NK-92 (cell line): ENCODE results near the gene NOVA1.

Source experiments
- DNase-seq: peaks from one replicate; lab custom pipeline; 2025; ENCODE audit not compliant: unreplicated experiment; lab: John Stamatoyannopoulos, UW

The NOVA1 gene

GRCh38 chr14:26463136-26463535 lies 134.7 kb downstream of the NOVA1 start:
- DNase-seq: no peak

- no peak for DNase-seq
These were observed 143.7 kb downstream of the NOVA1 start for GRCh38 chr14:26454105-26454504.

GRCh38 chr14:26448181-26448855 lies 149.5 kb downstream of the NOVA1 start:
- DNase-seq: no peak

- DNase-seq: no peak
These were observed 153.0 kb downstream of the NOVA1 start for GRCh38 chr14:26444822-26445221.

- DNase-seq: no peak
These were observed 154.2 kb downstream of the NOVA1 start for GRCh38 chr14:26443654-26444053.

GRCh38 chr14:26429205-26429604 lies 168.6 kb downstream of the NOVA1 start:
- DNase-seq: no peak

GRCh38 chr14:26427097-26427496 lies 170.7 kb downstream of the NOVA1 start:
- no peak for DNase-seq

- no peak for DNase-seq
These were observed 173.3 kb downstream of the NOVA1 start for GRCh38 chr14:26424537-26424936.

GRCh38 chr14:26415618-26416123 lies 182.2 kb downstream of the NOVA1 start:
- no peak for DNase-seq

GRCh38 chr14:26414926-26415325 lies 182.9 kb downstream of the NOVA1 start:
- DNase-seq: no peak

- no peak for DNase-seq
These were observed 183.7 kb downstream of the NOVA1 start for GRCh38 chr14:26414103-26414502.

- no peak for DNase-seq
These were observed 185.4 kb downstream of the NOVA1 start for GRCh38 chr14:26412421-26412820.

- DNase-seq: no peak
These were observed 187.6 kb downstream of the NOVA1 start for GRCh38 chr14:26410189-26410685.

- DNase-seq: no peak
These were observed 192.9 kb downstream of the NOVA1 start for GRCh38 chr14:26404927-26405326.

- DNase-seq: no peak
These were observed 194.1 kb downstream of the NOVA1 start for GRCh38 chr14:26403760-26404159.

GRCh38 chr14:26402126-26402525 lies 195.7 kb downstream of the NOVA1 start:
- DNase-seq: no peak

- no peak for DNase-seq
These were observed 196.5 kb downstream of the NOVA1 start for GRCh38 chr14:26401179-26401968.

- no peak for DNase-seq
These were observed 197.5 kb downstream of the NOVA1 start for GRCh38 chr14:26400373-26400772.

GRCh38 chr14:26398616-26399015 lies 199.2 kb downstream of the NOVA1 start:
- DNase-seq: no peak
